Measurements from ENCODE around the gene SCLT1. TPM values are rescaled to one million over a fixed set of nuclear protein-coding genes. Genes with fewer than 3 reads are reported as not detected.

SCLT1 gene
- total RNA-seq, 1 experiment from 2014 or later = 11.0 TPM

DNA sequence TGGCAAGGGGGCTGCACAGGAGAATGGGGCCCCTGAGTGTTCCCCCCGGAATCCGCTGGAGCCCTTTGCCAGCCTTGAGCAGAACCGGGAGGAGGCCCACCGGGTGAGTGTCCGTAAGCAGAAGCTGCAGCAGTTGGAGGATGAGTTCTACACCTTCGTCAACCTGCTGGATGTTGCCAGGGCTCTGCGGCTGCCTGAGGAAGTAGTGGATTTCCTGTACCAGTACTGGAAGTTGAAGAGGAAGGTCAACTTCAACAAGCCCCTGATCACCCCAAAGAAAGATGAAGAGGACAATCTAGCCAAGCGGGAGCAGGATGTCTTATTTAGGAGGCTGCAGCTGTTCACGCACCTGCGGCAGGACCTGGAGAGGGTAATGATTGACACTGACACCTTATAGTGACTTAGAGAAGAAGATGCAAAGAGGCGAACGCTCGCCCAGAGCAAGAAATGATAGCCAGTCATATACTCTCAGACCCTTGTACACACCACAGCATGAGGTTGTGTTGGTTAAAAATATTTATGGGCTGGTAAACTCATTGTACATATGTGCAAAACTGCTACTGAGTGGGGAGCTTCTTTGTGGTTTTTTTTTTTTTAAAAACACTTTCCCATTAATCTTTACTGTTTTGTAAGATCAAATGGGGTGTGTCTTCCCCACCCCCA lies 231.4 kb downstream of the SCLT1 start:
- in situ Hi-C loops (cut with HindIII; ENCODE audit: low pct_unique_long_range_greater_than_20kb, low sequenced_read_pairs) = no loop called here
- no peak for DNase-seq (ENCODE audit: low read depth)

DNA sequence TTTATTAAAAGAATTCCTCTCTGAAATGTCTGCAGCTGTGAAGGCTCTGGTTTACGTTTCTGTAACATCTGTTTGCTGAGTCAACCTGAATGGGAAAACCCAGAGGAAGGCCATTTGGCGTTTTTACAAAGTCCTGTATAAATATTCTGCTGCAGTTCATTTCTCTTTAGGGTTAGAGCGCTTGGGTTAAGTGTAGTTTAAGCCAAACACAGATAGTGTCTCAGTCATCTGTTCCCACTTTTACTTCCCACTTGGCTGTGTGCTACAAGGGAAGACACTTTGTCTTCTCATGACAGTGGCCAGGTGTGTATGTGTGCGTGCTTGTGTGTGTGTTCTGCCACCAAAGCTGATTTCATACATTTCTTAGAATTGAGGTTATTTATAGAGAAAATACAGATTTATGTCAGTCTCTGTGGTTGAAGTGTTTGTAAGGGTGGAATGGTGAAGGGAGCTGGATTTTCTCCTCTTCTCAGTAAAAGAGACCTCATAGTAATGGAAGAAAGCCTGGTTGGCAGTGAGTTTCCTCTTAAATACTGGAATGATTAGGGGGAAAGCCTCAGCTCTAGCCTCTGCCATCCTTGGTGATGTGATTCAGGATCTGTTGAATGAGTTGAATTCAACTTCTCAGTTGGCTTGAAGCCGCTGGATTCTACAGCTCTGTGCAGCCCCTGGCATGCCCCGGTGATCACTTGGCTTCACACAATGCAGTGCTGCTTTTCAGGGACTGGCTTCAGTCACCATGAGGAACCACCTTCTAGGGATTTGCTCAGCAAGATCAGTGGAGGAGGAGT lies 233.3 kb downstream of the SCLT1 start:
- DNase-seq (ENCODE audit: low read depth) = no peak
- in situ Hi-C loops (cut with HindIII; ENCODE audit: low pct_unique_long_range_greater_than_20kb, low sequenced_read_pairs) = no loop called here

DNA sequence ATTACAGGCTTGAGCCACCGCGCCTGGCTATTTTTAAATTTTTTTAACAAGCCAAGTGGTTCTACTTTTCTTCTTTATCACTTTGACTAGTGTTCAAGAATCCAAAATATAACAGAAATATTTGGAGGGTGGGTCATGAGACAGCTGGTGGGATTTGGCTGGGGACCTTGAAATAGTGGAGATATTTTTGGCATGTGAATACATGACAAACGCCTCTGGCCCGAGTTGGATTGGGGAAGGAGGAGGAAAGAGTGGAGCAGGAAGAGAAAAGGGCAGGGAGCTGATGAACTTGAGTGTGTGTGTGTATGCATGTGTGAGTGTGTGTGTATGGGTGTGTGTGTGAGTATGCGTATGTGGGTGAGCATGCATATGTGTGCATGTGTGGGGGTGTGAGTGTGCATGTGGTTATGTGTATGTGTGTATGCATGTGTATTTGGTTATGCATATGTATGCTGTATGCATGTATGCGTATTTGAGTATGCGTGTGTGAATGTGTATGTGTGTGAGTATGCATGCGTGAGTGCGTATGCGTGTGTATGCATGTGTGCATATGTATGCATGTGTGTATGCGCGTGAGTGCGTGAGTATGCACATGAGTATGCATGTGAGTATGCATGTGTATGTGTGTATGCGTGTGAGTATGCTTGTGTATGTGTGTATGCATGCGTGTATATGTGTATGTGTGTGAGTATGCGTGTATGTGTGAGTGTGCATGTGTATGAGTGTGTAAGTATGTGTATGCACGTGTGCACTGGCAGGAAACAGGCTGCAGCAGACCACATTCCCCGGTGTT lies 234.3 kb downstream of the SCLT1 start:
- in situ Hi-C loops (cut with HindIII; ENCODE audit: low pct_unique_long_range_greater_than_20kb, low sequenced_read_pairs) = no loop called here
- DNase-seq (ENCODE audit: low read depth) = no peak

DNA sequence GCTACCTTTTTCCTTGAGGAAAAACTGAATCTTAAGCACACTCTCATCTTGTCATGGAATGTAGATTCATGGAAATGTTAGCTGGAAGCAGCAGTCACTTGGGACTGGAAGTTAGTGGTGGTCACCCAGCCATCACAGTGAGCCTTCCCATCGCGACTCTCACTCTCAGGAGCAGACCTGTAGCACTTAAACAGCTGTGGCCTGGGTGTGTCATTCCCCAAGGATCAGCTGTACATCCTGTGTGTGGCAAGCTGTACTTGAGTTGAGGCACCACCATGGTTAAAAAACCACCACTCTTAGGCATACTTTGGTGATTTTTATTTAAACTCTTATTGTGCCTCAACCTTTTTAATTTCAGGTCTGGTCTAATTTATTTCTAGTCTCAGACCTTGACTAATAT lies 237.1 kb downstream of the SCLT1 start:
- no peak for DNase-seq (ENCODE audit: low read depth)
- in situ Hi-C loops (cut with HindIII; ENCODE audit: low pct_unique_long_range_greater_than_20kb, low sequenced_read_pairs) = no loop called here

DNA sequence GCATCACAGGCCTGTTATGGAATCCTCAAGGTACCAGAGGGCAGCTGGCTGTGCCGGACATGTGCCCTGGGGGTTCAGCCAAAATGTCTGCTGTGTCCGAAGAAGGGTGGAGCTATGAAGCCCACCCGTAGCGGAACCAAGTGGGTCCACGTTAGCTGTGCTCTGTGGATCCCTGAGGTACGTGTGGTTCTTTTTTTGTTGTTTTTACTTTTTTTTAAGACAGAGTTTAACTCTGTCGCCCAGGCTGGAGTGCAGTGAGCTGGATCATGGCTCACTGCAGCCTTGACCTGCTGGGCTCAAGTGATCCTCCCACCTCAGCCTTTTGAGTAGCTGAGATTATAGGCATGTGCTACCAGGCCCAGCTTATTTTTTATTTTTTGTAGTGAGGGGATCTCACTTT lies 237.7 kb downstream of the SCLT1 start:
- in situ Hi-C loops (cut with HindIII; ENCODE audit: low pct_unique_long_range_greater_than_20kb, low sequenced_read_pairs) = no loop called here
- DNase-seq (ENCODE audit: low read depth) = no peak

DNA sequence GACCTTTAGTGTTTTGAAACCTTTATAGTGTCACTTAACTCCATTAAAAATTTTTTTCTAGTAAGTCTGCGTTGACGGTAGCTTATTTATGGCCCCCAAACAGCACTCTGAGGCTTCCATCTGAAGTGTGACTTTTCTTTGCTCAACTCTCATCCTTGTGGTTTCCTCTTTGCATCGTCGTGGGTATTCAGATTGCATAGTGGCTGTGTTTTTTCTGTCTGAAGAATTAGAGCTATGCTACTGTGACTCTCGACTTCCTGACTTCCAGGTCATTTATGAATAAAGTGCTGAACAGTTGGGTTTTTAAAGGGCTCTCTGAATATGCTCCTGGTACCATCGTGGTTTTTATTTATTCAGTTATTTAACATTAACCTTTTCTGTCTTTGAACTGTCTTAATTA lies 238.9 kb downstream of the SCLT1 start:
- no peak for DNase-seq (ENCODE audit: low read depth)
- in situ Hi-C loops (cut with HindIII; ENCODE audit: low pct_unique_long_range_greater_than_20kb, low sequenced_read_pairs) = no loop called here

DNA sequence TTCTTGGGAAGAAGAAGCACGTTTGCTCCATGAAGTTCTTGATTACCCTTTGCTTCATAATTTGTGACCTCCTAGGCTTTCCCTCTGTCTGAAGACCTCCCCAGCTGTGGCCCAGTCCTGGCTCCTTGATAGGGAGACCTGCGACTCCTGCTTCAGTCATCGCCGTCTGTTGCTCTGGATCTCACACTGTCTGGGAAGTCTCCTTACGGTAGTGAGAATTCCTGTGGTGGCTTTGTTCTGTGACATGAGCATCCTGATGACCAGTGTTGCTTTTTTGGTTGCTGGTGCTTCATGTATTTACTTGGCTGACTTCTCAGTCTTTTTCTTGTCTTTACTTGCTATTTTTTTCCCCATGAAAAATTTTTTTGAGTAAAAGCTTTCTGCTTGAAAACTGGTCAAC lies 239.6 kb downstream of the SCLT1 start:
- DNase-seq (ENCODE audit: low read depth) = no peak
- in situ Hi-C loops (cut with HindIII; ENCODE audit: low pct_unique_long_range_greater_than_20kb, low sequenced_read_pairs) = no loop called here

DNA sequence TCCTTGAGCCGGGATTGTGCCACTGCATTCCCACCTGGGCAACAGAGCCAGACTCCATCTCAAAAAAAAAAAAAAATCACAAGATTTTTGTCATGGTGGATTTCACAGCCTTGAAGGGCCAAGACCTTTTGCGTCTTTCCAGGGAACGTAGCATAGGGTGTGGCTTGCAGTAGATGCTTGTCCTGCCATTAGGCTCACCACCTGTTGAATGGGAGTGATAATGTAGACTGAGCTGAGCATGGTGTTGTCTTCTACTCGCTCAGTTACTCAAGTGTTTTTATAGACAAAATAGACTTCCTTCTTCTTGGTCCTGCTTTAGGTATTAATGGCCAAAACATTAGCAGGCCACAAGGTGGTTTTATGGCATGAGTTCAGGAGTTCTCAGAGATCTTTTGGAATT lies 243.1 kb downstream of the SCLT1 start:
- in situ Hi-C loops (cut with HindIII; ENCODE audit: low pct_unique_long_range_greater_than_20kb, low sequenced_read_pairs) = no loop called here

DNA sequence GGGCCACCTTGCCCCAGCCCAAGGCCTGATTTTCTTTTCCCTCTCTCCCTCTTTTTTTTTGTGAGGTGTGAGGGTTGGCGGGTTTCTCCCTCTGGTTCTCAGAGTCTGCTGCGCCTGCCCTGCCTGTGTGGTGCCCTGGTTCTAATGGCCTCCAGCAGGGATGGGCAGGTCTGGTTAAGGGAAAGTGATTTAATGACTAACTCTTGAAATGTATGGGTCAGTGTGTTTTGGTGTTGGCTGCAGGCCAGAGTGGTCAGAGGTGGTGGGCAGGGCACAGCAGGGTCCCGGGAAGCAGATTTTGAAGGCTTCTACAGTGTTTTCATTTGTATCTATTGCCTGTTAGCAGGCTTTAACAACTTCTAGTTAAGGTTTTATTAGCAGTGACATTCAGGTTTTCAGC lies 244.9 kb downstream of the SCLT1 start:
- in situ Hi-C loops (cut with HindIII; ENCODE audit: low pct_unique_long_range_greater_than_20kb, low sequenced_read_pairs) = no loop called here
- peak; percentile 14 for DNase-seq (ENCODE audit: low read depth)

More for the DNA sequence above, 243.1 kb downstream of the SCLT1 start:
- DNase-seq (ENCODE audit: low read depth) = no peak

DNA sequence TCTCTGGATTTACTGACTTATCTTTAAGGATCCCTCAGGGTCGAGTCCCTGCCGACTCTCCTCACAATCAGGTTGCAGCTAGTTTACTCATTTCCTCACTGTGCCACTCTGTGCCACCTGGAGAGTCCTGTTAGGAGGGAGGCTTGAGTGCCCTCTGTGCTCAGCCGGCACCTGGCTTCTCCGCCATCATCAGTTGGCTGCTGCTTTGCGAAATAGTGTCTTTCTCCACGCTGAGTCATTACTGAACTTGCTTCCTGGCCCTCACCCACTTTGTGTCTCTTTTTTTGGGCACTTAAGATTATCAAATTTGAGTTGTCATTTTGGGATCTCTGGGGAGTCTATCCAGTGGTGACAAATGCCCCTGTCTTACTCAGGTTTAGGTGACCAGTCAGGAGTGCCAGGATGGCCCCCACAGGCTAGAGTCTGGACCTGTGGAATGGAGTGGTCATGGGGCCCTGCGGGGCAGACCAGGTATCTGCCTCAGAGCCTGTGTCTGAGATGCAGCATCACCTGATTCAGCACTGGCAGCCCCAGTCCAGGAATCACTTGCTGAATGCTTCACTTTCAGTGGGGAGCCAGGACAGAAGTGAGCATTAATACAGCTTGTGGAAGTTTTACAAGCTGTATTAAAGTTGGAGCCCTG lies 246.1 kb downstream of the SCLT1 start:
- in situ Hi-C loops (cut with HindIII; ENCODE audit: low pct_unique_long_range_greater_than_20kb, low sequenced_read_pairs) = no loop called here
- DNase-seq (ENCODE audit: low read depth) = no peak

DNA sequence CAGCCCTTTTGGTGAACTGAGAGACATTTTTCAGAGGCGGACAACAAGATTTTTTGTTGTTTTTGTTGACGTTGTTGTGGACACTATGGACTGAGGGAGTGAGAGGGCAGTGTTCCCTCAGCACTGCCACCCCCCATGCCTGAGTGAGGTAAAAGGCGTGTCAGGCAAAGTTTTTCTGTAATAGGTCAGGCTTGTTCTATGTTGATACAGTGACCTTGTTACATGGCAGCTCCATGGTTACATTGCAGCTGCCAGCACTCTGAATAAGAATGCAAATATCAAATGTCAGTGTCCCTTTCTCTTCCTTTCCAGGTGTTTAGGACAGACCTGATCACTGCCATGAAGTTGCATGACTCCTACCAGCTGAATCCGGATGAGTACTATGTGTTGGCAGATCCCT lies 247.3 kb downstream of the SCLT1 start:
- in situ Hi-C loops (cut with HindIII; ENCODE audit: low pct_unique_long_range_greater_than_20kb, low sequenced_read_pairs) = no loop called here
- no peak for DNase-seq (ENCODE audit: low read depth)

DNA sequence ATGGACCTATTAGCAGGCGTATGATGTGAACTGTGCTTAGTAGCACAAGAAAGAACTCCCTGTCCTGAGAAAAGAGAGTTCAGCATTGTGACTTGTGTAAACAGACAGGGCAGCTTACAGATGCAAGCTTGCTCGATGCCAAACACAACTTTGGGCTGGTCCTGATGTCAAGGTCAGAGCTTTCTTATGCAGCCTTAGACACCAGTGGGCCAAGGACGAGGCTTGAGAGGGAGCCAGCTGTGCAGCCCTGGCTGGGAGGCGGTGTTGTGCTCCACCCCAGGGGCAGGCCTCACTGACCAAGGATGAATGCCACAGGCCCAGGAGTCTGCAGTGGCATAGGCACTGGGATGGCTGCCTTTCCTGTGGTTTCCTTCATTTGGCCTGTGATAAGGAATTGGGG lies 248.4 kb downstream of the SCLT1 start:
- DNase-seq (ENCODE audit: low read depth) = no peak
- in situ Hi-C loops (cut with HindIII; ENCODE audit: low pct_unique_long_range_greater_than_20kb, low sequenced_read_pairs) = no loop called here

DNA sequence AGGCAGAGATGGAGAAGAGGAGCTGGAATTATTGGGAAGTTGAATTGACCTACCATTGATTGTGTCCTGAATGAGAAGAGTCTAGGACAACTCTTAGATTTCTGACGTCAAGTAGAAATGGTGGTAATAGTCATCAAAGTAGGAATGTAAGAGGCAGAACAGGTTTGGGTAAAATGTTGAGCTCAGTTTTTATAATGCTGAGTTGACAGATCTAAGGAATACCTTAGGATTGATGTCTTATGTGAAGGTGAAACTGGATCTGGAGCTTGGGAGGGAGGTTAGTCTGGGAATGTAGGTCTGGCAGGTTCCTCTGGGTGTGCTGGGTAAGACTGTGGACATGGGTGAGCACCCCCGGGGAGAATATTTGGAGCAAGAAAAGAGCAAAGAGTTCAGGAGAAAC lies 251.9 kb downstream of the SCLT1 start:
- in situ Hi-C loops (cut with HindIII; ENCODE audit: low pct_unique_long_range_greater_than_20kb, low sequenced_read_pairs) = no loop called here
- DNase-seq (ENCODE audit: low read depth) = no peak

DNA sequence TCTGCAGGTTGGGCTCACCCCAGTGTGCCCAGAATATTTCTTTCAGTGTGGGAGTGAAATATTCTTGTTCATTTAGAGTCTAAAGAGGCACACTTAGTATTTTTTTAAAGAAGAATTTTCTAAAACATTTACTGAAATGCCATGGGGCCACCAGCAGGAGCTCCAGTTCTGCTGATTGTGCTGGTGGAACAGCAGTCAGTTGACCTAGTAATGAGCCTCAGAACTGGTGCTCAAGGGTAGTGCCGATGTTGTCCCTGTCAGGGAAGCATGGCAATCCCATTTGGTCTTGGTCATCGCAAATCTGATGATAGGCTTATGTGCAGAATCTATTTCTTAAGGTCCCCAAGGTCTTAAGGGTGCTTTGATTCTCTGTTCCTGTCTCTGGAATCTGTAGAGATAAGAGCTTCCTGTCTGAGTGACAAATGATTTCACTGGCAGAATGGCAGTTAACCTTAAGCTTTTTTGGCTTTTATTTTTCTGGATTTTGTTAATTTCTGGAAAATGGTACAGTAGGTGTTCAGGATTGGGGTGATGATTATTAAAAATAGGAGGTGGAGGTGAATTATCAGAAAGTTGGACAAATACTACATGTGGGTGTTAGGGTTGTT lies 252.5 kb downstream of the SCLT1 start:
- no peak for DNase-seq (ENCODE audit: low read depth)
- in situ Hi-C loops (cut with HindIII; ENCODE audit: low pct_unique_long_range_greater_than_20kb, low sequenced_read_pairs) = no loop called here

DNA sequence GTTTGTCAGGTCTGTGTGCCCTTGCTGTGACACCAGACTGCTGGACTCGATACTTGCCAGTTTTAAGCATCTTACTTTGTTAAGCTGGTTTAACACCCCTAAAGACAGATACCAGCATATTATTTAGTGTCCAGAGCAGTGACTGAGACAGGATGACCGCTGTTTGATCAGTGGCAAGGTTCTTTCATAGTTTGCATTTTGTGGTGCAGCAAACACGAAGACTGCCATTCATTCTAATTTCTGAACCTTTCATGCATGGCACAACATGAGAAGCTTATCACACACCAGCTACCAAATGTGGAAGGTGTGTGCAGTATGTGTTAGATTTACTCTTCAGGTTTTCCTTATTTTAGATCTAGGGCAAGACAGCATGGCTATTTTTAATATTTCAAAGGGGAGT lies 255.7 kb downstream of the SCLT1 start:
- in situ Hi-C loops (cut with HindIII; ENCODE audit: low pct_unique_long_range_greater_than_20kb, low sequenced_read_pairs) = no loop called here
- no peak for DNase-seq (ENCODE audit: low read depth)

DNA sequence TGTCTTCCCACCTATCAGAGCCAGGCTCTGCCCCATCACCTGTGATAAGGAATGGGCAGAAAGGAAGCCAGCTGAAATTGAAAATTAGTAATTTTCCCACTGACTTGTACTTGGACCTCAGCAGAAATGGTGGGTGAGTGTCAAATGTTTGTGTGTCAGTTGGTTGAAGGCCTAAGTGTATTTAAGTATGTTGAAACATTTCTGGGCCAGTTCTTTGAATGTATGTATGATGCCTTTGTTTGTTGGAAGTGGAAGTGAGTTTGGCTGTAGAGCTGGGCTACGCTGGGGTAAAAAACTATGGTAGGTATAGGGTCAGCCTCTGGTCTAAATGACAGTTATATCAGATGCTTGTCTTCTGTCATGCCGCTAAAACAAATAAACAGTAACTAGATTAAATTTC lies 256.1 kb downstream of the SCLT1 start:
- in situ Hi-C loops (cut with HindIII; ENCODE audit: low pct_unique_long_range_greater_than_20kb, low sequenced_read_pairs) = no loop called here
- DNase-seq (ENCODE audit: low read depth) = no peak

DNA sequence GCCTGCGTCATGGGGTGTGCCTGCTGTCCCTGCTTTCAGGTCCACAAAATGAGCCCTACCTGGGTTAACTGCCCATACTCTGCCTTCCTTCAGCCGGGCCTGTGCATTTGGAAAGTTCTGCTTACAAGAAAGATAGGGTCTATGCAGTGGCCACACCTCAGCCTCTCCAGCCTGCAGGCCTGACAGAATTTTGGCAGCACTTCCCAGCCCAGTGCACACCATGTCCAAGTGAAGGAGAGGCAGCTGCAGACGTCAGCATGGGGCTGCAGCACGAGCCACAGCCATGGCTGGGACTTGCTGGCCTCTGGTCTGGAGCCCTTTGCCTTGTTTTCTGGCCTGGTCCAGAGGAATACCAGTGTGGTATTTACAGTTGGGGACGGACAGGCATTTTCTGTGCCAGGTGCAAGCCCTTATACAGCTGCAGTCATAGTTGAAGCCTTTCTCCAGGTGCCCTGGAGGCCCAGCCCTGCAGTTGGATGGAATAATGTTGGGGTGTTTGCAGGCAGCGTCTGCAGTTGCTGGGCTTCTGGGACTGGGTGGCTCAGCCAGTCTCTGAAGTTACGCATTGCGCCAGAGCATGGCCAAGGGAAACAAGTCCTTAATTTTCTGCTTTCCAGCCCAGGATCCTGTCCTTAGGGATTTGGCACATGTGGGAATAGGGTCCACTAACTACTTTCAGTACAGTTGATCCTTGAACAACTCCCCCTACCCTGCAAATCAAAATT lies 257.7 kb downstream of the SCLT1 start:
- in situ Hi-C loops (cut with HindIII; ENCODE audit: low pct_unique_long_range_greater_than_20kb, low sequenced_read_pairs) = no loop called here
- DNase-seq (ENCODE audit: low read depth) = no peak

All from Caki2 (cell line).